ENCODE data around the gene ZNF775.

DNA sequence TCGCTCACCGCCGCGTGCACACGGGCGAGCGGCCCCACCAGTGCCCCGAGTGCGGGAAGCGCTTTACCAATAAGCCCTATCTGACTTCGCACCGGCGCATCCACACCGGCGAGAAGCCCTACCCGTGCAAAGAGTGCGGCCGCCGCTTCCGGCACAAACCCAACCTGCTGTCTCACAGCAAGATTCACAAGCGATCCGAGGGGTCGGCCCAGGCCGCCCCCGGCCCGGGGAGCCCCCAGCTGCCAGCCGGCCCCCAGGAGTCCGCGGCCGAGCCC lies 7.2 kb upstream of the ZNF775 start:
- no peak for TF ChIP-seq CTCF (conservative IDR thresholded peaks at IDR 0.05 in 1 of 2, IDR thresholded peaks at IDR 0.05 in 1 of 2; ENCODE audit: extremely low read depth in 1 of 2, insufficient read depth in 1 of 2, low read depth in 1 of 2, low read length in 2 of 2)
- TF ChIP-seq EZH2 (IDR thresholded peaks at IDR 0.05; ENCODE audit: borderline replicate concordance, low read length), result no peak
